ENCODE measurements around the gene AKIRIN2.

The AKIRIN2 gene

DNA sequence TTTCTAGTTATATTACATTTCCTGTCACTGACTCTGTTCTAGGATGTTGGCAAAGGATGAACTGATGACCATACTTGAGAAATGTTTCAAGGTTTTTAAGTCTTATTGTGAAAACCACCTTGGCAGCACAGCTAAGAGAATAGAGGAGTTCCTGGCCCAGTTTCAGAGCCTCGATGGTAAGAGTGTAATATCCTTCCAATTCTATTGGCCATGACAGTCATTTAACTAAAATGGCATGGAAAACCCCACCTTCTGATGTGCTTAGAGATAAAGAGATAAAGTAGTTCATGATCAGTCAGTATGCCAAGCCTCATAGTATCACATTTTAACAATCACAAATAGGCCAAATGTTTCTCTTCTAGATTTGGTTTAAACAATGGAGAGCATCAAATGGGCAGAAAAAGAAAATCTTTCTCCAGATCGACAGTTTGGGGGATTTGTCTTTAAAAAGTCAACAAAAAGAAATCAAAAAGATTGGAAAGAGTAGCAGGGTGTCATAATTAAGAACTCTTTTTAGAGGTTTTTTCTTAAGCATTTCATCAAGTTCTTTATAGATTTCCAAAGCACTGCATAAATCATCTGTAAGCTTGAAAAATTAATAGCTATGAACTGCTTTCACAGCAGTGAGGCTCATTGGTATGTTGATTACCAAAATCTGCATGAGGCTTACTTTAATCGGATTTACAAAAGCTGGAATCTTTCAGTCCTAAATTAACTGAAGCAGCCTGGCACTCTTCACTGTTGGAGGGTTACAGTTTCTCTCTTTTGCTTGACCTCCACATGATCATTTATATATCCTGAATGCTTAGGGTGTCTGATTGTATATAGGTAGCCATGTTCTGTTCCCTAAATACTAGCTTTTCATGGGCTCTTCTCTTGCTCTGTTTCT is 48.7 kb downstream of the AKIRIN2 start:
- DNase-seq, result no peak

DNA sequence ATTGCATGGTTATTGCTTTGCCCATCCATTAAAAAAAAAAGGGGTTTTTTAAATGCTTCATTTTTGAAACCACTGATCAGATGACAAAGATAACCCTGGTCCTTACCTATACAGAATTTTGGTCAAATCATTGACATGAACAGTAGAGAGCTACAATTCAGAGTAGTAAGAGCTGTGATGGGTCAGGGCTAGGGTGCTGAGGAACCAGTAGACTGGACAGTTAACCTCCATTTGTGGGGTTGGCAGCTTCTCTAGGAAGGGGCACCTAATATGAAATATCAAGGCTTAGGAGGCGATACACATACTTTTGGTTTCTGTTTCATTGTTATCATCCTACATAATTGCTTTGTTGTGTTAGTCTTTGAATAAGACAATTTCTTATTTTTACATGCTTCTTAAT is 57.0 kb downstream of the AKIRIN2 start:
- no peak for DNase-seq

DNA sequence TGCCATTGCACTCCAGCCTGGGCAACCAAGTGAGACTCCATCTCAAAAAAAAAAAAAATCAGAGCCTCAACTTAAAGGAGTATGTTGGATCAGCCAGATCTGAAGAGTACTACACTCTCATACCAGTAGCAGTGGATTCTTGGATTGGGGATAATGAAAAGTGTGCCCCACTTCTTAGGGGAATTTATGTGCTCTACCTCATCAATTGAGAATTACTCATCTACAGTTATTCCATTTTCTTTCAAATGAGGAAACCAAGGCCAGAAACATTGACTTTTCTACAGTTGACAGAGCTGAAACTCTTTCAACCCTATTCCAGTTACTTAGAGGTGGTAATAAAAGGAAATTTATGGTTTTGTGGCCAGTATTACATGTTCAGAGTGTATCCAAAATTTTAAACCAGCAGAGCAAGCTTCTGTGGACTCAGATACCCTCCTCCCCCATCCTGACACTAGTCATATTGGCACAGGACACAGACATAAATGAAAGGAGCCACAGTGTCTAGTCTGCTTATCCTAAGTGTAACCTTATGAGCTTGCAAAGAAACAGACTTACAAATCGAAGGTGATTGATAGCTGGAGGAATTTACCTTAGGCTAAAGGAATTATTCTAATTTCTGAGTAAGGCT is 60.9 kb downstream of the AKIRIN2 start:
- DNase-seq, result no peak

DNA sequence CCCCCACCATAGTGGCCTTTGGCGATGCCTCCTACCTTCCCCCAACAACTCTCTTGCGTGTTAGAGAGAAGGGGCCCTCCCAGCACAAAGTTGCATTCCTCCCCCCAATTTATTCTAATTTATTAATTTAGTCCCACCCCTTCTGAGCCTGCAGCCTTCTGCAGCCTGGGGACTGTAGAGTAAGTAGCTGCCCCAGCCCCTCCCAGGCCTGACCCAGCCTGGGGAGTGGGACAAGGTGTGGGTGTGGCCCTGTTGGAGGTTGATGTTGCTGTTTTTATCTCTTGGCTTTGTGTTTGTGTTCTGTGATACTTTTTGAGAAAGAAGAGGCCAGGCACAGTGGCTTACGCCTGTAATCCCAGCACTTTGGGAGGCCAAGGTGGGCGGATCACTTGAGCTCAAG is 62.7 kb downstream of the AKIRIN2 start:
- no peak for DNase-seq

DNA sequence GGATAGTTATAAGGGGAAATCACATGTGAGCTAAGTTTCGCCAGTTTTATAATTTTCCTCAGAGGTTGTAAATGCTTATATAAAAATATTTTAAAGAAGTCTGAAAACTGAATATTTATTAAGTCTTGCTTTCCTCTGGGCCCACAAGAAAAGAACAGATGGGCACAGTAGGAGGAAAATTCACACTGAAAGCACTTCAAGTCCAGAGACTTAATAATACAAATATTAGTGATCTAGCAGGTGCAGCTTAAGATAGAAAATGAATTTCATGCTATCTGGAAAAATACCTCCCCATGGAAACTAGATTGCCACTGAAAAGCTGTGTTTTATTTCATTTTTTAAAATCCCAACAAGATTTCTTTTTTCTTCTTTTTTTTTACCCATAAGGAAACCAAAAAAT is 64.9 kb downstream of the AKIRIN2 start:
- DNase-seq, result no peak

DNA sequence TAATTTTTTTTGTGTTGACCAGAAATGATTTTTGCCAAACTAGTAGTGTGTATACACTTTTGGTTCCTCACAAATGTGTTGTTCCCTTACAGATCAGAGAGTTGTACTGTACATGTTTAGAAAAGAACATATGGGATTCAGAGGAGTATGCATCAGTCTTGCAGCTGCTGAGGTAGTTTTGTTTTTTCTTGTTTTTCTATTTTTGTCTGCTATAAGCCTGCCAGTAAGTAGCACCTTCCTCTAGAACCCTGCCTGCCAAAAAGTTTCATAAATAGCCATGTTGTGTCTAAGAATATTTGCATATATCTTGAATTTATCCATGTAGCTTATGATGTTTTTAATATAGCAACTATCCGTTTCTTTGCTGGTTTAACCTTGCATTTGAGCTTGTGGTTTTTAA is 65.7 kb downstream of the AKIRIN2 start:
- no peak for DNase-seq

DNA sequence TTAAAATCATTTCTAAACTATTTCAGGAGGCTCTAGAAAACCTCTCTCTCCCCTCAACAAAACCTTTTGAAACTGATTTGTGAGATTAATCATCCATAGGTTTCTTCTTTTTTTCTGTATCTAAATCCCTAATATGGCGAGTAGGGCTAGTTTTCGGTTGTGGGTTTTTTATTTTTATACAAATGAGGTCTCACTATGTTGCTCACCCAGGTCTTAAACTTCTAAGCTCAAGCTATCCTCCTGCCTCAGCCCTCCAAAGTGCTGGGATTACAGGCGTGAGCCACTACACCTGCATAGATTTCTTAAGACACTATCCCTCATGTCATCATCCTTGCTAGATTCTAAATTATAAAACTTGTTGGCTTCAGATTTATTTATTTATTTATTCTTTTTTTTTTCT is 68.2 kb downstream of the AKIRIN2 start:
- no peak for DNase-seq

DNA sequence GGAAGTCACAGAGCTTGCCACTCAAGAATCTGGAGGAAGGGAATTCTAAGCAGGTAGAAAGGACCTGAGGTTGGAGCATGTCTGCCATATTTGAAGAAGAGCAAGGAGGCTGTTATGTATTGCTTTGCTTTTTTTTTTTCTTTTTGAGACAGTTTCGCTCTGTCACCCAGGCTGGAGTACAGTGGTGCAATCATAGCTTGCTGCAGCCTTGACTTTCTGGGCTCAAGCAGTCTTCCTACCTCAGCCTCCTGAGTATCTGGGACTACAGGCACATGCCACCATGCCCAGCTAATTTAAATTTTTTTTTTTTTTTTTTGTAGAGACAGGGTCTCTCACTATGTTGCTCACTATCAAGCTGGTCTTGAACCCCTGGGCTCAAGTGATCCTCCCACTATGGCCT is 71.3 kb downstream of the AKIRIN2 start:
- DNase-seq, result no peak

DNA sequence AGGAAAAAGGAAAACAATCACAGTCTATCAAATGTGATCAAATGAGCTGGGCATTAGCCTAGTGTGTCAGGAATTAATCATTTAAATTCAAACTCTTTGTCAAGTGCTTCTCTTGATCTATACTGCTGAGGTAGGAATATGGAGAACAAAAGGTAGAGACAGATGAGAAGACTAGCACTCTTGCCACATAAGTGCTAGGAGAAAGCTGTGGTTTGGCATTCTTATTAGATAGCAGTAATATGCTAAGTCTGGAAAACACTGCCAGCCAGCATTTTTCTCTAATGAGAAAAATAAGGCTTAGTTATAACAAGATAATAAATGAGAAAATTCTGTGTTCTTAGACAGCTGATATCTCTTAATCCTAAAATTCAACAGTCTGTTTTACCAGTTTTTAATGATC is 73.2 kb downstream of the AKIRIN2 start:
- DNase-seq, result no peak

DNA sequence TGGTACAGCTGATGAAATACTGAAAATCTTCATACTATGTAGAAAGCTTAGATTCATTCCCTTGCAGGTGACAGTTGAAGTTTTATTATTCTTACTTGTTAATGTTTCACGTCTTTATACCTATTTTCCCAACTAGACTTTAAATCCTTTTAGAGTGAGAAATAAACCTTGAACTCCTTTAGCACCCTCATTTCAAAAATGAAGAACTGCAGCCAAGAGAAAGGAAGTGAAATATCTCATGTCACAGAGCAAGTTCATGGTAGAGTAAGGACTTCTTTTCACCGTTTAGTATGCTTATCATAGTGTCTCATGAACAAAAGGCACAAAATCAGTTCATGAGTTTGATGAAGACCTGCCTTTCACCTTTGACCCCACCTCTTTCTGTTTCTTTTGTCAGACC is 73.6 kb downstream of the AKIRIN2 start:
- no peak for DNase-seq
